Measurements from ENCODE around the gene KRTAP10-12.
A peak's percentile ranks its signal among the peaks of the same experiment; 100 is the strongest.

KRTAP10-12 gene

DNA sequence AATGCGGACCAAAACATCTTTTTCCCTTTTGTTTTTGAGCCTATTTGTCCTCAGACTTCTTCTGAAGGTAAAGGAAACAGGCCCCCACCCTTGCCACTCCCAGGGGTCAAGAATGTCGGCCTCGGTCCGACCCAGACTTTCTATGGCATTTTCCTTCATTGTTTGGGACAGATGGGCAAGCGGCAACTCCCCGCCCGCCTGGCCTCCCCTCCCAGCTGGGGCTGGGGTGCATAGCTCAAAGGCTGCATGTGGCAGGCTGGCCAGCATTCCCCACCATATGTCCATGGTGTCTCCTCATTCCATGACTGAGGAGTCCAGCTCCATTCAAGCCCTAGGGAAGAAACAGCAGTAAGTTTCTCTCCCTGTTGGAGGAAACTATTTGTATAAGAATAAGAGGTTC is 43.8 kb downstream of the KRTAP10-12 start:
- TF ChIP-seq, protein P1, sequence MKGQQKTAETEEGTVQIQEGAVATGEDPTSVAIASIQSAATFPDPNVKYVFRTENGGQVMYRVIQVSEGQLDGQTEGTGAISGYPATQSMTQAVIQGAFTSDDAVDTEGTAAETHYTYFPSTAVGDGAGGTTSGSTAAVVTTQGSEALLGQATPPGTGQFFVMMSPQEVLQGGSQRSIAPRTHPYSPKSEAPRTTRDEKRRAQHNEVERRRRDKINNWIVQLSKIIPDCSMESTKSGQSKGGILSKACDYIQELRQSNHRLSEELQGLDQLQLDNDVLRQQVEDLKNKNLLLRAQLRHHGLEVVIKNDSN (IDR thresholded peaks at IDR 0.05) = no peak
- TF ChIP-seq MAX (IDR thresholded peaks at IDR 0.05) = no peak
- TF ChIP-seq TEAD4 (IDR thresholded peaks at IDR 0.05) = no peak
- TF ChIP-seq EP300 (IDR thresholded peaks at IDR 0.05; ENCODE audit: borderline replicate concordance) = no peak
- TF ChIP-seq TCF12 (IDR thresholded peaks at IDR 0.05; ENCODE audit: low read depth) = no peak
- TF ChIP-seq TAF1 (IDR thresholded peaks at IDR 0.05; ENCODE audit: low read depth) = no peak
- TF ChIP-seq REST (IDR thresholded peaks at IDR 0.05; ENCODE audit: low read depth) = no peak
- TF ChIP-seq CREB1 (IDR thresholded peaks at IDR 0.05; ENCODE audit: low read depth) = no peak
- TF ChIP-seq EGR1 (IDR thresholded peaks at IDR 0.05) = no peak
- TF ChIP-seq YY1 (IDR thresholded peaks at IDR 0.05; ENCODE audit: low read depth) = no peak
- no peak for TF ChIP-seq NFIC (IDR thresholded peaks at IDR 0.05)
- no peak for TF ChIP-seq ZBTB7A (IDR thresholded peaks at IDR 0.05; ENCODE audit: low read depth)
- no peak for TF ChIP-seq CEBPB (IDR thresholded peaks at IDR 0.05)
- TF ChIP-seq FOXM1 (IDR thresholded peaks at IDR 0.05; ENCODE audit: borderline replicate concordance, low read depth) = no peak
- no peak for TF ChIP-seq RAD21 (IDR thresholded peaks at IDR 0.05; ENCODE audit: low read depth)

DNA sequence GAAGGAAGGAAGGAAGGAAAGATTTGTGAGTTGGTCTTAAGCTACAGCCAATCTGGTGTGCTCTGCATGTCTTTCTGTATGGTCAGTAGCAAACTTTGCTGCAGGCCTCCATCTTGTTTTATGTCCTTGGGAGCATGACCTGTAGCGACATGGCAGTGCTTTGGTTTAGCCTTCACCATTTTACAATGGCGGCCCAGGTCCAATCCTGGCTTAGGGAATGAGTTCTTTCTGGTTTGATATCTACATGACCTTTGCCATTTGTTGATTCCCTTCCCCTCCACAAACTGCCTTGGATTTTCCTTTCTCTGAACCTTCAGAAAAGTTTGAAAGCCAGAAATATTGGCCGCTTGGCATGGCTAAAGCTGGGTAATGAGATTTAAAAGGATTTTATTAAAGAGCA is 44.9 kb downstream of the KRTAP10-12 start:
- TF ChIP-seq FOXM1 (IDR thresholded peaks at IDR 0.05; ENCODE audit: borderline replicate concordance, low read depth) = no peak
- TF ChIP-seq, protein P1 (IDR thresholded peaks at IDR 0.05) = no peak
- no peak for TF ChIP-seq ZBTB7A (IDR thresholded peaks at IDR 0.05; ENCODE audit: low read depth)
- no peak for TF ChIP-seq NFIC (IDR thresholded peaks at IDR 0.05)

- TF ChIP-seq YY1 (IDR thresholded peaks at IDR 0.05; ENCODE audit: low read depth) (no peak), RAD21 (IDR thresholded peaks at IDR 0.05; ENCODE audit: low read depth) (peak; percentile 74)
Measured at GRCh38 chr21:44742418-44743153, 45.6 kb downstream of the KRTAP10-12 start.

Data from Ishikawa (cell line).